Activated CD4-positive, CD25-positive, alpha-beta regulatory T cell treated with anti-CD3 and anti-CD28 coated beads, Interleukin-2, amount 50 U/mL, for 16 hours (primary cell): ENCODE results near the gene TPM4.
"Not testable (repeated sequence)": the region's sequence is repeated elsewhere in the genome, so short reads cannot be mapped to it uniquely, and the experiment has no call there.

Experiments used
- DNase-seq: peaks from one replicate; pipeline ENCODE4 v3.0.0-alpha.2; 2020; ENCODE audit warnings: low read depth, low spot score

Gene TPM4

GRCh38 chr19:16073481-16073880 lies 2.8 kb upstream of the TPM4 start:
- no peak for DNase-seq

DNA sequence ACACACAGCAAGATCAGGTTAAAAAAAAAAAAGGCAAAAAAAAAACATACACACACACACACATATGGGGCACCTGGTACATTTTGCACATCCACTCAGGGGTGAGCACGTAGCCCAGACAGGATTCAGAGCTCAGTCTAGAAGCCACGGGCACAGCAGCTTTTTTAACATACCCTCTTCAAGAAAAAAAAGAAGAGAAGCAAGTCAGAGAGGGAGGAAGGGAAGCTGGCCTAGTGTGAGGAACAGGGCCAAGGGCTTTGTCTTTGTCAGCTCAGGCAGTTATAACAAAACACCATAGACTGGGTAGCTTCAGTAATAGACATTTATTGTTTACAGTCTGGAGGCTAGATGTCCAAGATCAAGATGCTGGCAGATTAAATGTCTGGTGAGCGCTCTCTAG lies 2.3 kb upstream of the TPM4 start:
- no peak for DNase-seq

GRCh38 chr19:16074488-16075365 lies 1.6 kb upstream of the TPM4 start:
- no peak for DNase-seq

DNA sequence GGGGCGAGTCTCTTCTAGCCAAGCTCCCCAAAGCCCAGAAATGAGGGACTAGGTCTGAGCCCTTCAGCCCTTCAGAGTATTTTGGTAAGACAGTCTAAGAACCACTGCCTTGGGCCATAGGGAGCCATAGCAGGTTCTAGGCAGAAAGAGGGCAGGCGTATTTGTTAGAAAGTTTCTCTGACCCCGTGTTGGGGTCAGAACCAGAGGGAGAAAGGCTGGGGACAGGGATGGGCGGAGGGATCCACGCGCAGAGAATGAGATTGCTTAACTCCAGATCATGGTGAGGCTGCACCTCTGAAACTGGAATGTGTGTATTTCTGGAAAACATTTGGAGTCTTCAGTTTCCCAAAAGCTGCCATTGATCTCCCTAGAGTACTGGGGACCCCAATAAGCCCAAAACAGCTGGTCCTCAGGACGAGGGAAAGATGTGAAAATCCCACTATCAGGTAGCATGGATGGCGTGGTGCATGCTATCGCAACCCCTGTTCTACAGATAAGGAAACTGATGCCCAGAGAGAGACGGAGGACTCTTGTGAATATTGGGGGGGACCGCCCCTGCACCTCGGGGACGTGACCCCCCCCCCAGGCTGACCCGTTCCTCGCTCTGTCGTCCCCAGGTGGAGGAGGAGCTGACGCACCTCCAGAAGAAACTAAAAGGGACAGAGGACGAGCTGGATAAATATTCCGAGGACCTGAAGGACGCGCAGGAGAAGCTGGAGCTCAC lies 703 bp upstream of the TPM4 start:
- DNase-seq = no peak

- no peak for DNase-seq
Measured at GRCh38 chr19:16076958-16077611, 790 bp downstream of the TPM4 start.

GRCh38 chr19:16077984-16078758 lies 1.9 kb downstream of the TPM4 start:
- DNase-seq = no peak

- DNase-seq = peak; percentile 54
Measured at GRCh38 chr19:16078759-16079707, 2.7 kb downstream of the TPM4 start.

- no peak for DNase-seq
Measured at GRCh38 chr19:16084067-16084685, 7.9 kb downstream of the TPM4 start.

DNA sequence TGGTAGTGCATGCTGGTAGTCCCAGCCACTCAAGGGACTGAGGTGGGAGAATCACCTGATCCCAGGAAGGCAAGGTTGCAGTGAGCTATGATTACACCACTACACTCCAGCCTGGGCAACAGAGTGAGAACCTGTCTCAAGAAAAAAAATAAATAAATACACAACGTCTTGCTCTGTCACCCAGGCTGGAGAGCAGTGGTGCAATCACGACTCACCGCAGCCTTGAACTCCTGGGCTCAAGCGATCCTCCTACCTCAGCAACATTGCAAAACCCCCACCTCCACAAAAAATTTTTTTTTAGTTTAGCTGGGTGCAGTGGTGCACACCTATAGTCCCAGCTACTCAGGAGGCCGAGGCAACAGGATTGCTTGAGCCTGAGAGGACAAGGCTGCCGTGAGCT lies 8.8 kb downstream of the TPM4 start:
- DNase-seq = no peak

DNA sequence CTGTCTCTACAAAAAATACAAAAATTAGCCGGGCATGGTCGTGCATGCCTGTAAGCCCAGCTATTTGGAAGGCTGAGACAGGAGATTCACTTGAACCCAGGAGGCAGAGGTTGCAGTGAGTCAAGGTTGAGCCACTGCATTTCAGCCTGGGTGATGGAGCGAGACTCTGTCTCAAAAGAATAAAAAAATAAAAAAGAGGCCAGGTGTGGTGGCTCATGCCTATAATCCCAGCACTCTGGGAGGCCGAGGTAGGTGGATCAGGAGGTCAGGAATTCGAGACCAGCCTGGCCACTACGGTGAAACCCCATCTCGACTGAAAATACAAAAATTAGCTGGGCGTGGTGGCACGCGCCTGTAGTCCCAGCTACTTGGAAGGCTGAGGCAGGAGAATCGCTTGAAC lies 11.1 kb downstream of the TPM4 start:
- DNase-seq = not testable (repeated sequence)

DNA sequence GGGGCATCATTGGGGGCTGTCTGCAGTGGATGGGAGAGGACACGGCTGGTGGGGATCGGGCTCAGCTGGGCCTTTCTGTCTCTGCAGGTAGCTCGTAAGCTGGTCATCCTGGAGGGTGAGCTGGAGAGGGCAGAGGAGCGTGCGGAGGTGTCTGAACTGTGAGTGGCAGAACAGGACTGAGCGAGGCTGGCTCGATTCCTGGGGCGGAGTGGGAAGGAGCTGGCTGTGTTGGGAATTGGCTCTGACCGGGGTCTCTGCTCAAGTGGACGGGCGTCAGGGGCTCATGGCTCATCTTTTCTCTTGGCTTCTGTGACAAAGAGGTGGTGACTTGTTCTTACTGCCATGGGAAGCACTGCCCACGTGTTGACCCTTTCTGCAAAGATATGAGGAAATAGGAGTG lies 11.6 kb downstream of the TPM4 start:
- no peak for DNase-seq

GRCh38 chr19:16088351-16089009 lies 12.2 kb downstream of the TPM4 start:
- DNase-seq = no peak

DNA sequence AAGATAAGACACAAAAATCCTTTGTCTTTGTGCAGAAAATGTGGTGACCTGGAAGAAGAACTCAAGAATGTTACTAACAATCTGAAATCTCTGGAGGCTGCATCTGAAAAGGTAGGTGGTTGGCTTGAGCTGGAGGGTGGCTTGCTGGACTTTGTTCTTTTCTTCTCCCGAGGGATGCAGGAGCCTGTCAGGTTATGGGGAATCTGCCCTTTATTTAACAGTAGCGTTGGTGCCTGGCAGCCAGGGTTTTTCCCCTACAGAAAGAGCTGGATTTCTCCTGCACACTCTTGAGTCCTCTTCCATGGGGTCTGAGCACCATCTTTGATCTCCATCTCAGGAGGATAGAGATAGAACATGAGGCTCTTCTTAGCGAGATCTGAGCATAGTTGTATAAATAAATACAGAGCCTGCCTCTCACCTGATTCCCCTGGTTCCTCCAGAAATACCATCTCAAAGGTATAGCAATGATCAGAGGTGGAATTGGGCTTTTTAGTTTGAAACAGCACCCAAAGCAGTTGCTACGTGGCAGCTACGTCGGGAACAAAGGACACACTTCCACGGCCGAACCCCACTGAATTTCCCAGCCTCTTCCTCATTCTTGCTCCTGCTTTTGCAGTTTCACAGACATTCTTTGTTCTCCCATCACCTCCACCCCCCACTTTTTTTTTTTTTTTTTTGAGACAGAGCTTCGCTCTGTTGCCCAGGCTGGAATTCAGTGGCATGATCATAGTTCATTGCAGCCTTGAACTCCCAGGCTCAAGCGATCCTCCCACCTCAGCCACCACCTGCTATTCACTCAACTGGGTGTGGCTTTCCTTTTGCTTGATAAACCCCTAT lies 12.9 kb downstream of the TPM4 start:
- DNase-seq = no peak

- DNase-seq = no peak
Measured at GRCh38 chr19:16091546-16092475, 15.5 kb downstream of the TPM4 start.

- no peak for DNase-seq
Measured at GRCh38 chr19:16094360-16095070, 18.2 kb downstream of the TPM4 start.

GRCh38 chr19:16095071-16095571 lies 18.8 kb downstream of the TPM4 start:
- no peak for DNase-seq
